Endothelial cell (in vitro differentiated cells): Measurements from ENCODE around the gene PSMB5. TPM values are rescaled to one million over a fixed set of nuclear protein-coding genes. Genes with fewer than 3 reads are reported as not detected.
A peak's percentile ranks its signal among the peaks of the same experiment; 100 is the strongest.

Experiments
- DNase-seq: peaks from one replicate; pipeline ENCODE4 v3.0.0; 2021; ENCODE audit warnings: low spot score
- H3K27ac Mint-ChIP-seq: one replicate; pipeline ENCODE4 v1.8.0; 2021; ENCODE audit warnings: mixed read lengths, inconsistent platforms; ENCODE audit not compliant: unreplicated experiment
- H3K27me3 Mint-ChIP-seq: one replicate; pipeline ENCODE4 v1.8.0; 2021; ENCODE audit warnings: mild to moderate bottlenecking, moderate library complexity, mixed read lengths, inconsistent platforms; ENCODE audit not compliant: unreplicated experiment
- H3K36me3 Mint-ChIP-seq: one replicate; pipeline ENCODE4 v1.8.0; 2021; ENCODE audit warnings: mild to moderate bottlenecking, low read depth, mixed read lengths, inconsistent platforms; ENCODE audit not compliant: unreplicated experiment
- H3K4me1 Mint-ChIP-seq: one replicate; pipeline ENCODE4 v1.8.0; 2021; ENCODE audit warnings: mild to moderate bottlenecking, mixed read lengths, inconsistent platforms; ENCODE audit not compliant: unreplicated experiment
- H3K4me3 Mint-ChIP-seq: one replicate; pipeline ENCODE4 v1.8.0; 2021; ENCODE audit warnings: mild to moderate bottlenecking, mixed read lengths, inconsistent platforms; ENCODE audit not compliant: unreplicated experiment
- H3K9me3 Mint-ChIP-seq: one replicate; pipeline ENCODE4 v1.8.0; 2021; ENCODE audit warnings: mixed read lengths, inconsistent platforms; ENCODE audit not compliant: unreplicated experiment
- total RNA-seq: library from RNA; stranded (reverse); fragmentation: NEBNext Ultra II Directional; extraction: Animal tissue kit (Norgen Biotek cat#: 25700); gene quantifications from one replicate; pipeline ENCODE4 v1.2.1, GENCODE V29; 2021; ENCODE audit not compliant: unreplicated experiment
- TF ChIP-seq, protein P1 (sequence below): fragments of 200-600 bp; sonication (generic); IDR thresholded peaks from one replicate; pipeline ENCODE4 v1.5.0; 2021; ENCODE audit warnings: antibody characterized with exemption; ENCODE audit not compliant: unreplicated experiment

PSMB5 gene
- total RNA-seq, 1 donor from 2014 or later, result 177 TPM

DNA sequence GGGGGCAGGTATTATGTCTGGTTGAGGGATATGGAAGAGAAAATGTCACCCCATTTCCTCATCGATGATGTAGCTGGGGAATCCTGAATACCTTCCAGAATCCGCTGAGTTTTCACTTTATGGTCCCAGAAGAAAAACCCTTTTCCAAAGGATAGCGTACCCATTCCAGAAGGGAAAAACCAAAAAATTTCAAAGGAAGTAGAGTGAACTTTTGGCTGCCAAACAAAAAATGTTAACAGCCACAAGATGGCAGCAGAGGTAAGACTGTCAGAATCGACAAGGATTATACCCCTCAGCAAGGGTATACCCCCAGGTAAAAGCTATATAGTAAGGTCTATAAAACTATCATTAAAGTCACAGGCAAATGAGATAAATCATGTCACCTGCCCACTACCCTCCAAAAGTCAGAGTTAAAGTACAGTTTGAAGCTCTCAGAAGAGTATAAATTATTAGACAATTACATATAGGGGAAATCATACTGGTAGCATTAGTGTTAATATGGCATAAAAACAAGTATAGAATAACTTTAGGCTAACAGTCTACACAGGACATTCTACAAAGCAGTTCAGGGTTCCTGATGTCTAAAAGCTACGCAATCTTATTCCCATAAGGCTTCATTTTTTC is 42.2 kb upstream of the PSMB5 start:
- H3K27ac Mint-ChIP-seq, result no peak overlapping the region
- H3K4me1 Mint-ChIP-seq, result peaks cover 5% of the 10 kb centered on the region
- peaks cover 2% of the 10 kb centered on the region for H3K27me3 Mint-ChIP-seq
- TF ChIP-seq, protein P1, sequence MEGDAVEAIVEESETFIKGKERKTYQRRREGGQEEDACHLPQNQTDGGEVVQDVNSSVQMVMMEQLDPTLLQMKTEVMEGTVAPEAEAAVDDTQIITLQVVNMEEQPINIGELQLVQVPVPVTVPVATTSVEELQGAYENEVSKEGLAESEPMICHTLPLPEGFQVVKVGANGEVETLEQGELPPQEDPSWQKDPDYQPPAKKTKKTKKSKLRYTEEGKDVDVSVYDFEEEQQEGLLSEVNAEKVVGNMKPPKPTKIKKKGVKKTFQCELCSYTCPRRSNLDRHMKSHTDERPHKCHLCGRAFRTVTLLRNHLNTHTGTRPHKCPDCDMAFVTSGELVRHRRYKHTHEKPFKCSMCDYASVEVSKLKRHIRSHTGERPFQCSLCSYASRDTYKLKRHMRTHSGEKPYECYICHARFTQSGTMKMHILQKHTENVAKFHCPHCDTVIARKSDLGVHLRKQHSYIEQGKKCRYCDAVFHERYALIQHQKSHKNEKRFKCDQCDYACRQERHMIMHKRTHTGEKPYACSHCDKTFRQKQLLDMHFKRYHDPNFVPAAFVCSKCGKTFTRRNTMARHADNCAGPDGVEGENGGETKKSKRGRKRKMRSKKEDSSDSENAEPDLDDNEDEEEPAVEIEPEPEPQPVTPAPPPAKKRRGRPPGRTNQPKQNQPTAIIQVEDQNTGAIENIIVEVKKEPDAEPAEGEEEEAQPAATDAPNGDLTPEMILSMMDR, result peak; percentile 68
- H3K36me3 Mint-ChIP-seq, result peaks cover 33% of the 10 kb centered on the region
- H3K9me3 Mint-ChIP-seq, result no peaks in the 10 kb centered on the region
- H3K4me3 Mint-ChIP-seq, result no peak overlapping the region
- peak; percentile 43 for DNase-seq

DNA sequence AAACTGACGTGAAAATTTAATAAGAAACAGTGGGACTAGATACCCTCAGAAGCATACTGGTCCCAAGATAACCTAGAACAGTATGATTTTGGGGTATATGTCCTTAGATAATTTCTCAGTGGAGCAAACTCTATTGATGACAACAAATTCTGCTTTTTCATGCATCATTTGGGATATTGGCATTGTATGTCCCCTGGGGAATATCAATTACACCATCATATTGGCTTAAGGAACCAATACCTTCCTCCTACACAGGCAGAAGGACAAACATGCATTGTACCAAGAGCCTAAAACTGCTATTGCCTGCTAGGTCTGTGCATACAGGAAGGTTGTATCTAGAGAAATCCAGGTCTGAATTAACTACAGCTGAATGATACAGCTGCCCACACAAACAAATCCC is 40.2 kb upstream of the PSMB5 start:
- no peak overlapping the region for H3K4me3 Mint-ChIP-seq

DNA sequence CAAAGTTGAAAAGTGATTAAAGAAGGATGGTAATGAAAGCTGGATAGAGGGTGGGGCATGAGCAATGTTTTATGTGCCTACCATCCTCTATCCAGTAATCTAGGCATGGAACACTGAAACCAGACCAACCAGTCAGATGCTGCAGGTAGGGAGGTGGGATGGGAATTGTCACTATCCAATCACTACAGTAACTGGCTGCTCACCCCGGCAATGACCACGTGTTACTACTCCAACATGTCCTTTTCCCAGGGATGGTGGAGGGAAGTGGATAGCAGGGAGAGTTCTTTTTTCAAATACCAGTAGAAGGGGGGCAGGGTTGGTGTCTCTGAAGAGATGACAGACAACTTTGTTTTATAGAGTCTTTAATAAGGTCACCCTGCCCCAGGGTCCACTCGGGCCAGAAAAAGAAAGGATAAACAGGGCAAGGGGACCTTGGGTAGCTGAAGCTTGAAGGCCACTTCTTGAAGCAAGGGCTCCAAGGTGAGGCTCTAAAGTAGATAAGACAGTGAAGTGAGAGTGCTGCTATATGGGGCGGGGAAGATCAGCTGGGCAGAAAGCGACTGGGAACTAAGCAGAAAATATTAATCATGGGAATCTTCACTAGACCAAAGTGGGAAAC is 37.3 kb upstream of the PSMB5 start:
- no peaks in the 10 kb centered on the region for H3K9me3 Mint-ChIP-seq
- H3K27me3 Mint-ChIP-seq, result peaks cover 8% of the 10 kb centered on the region
- H3K27ac Mint-ChIP-seq, result peak overlapping the region; percentile 95
- H3K4me1 Mint-ChIP-seq, result peaks cover 27% of the 10 kb centered on the region
- TF ChIP-seq, protein P1, result no peak
- DNase-seq, result no peak
- peaks cover 38% of the 10 kb centered on the region for H3K36me3 Mint-ChIP-seq
- H3K4me3 Mint-ChIP-seq, result peak overlapping the region; percentile 98

More for the DNA sequence above, 40.2 kb upstream of the PSMB5 start:
- TF ChIP-seq, protein P1, result no peak
- DNase-seq, result no peak
- H3K9me3 Mint-ChIP-seq, result no peaks in the 10 kb centered on the region
- no peak overlapping the region for H3K27ac Mint-ChIP-seq
- peaks cover 8% of the 10 kb centered on the region for H3K27me3 Mint-ChIP-seq
- H3K4me1 Mint-ChIP-seq, result peaks cover 23% of the 10 kb centered on the region
- peaks cover 32% of the 10 kb centered on the region for H3K36me3 Mint-ChIP-seq

DNA sequence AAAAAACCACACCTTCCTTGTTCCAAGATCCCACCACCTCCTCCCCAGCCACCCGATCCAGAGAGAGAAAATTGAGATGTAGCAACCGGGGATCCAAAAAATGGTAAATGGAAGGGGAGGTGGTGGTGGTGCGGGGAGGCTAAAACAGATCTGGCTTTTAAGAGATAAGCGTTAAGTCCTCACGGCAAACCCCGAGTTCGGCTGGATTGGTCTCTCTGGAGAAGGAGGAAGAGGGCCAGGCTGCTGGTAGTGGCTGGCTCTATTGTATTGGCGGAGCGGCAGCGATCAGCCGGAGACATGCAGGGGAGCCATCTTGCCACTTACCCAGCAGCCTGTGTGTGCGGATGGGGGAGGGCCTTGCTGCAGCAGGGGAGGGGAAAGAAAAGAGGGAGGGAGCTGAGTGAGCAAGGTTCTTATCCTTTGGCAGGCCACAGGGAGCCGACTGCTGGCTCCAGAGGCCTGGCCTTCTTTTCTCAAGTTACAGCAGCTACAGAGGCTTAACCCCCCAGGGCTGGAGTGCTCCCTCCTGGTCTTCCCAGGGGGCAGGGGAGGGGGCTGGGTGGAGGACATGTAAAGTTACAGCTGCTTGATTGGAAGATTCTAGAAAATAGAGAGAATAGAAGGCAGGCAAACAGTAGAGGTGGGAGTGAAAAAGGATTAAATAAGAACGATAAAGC is 36.7 kb upstream of the PSMB5 start:
- Mint-ChIP-seq H3K4me1 (peaks cover 27% of the 10 kb centered on the region), H3K36me3 (peaks cover 39% of the 10 kb centered on the region), H3K27me3 (peaks cover 8% of the 10 kb centered on the region), H3K4me3 (peak overlapping the region; percentile 98), H3K9me3 (no peaks in the 10 kb centered on the region), H3K27ac (peak overlapping the region; percentile 95)
- DNase-seq, result peak; percentile 81
- TF ChIP-seq, protein P1, result no peak
